SK-N-SH (cell line): ENCODE data around the gene SLC46A3.

Experiments used
- CTCF ChIP-seq: fragments of 200-600 bp; sonication (generic); IDR thresholded peaks from 2 replicates; pipeline ENCODE4 v1.6.1; 2017; ENCODE audit warnings: antibody characterized with exemption, mild to moderate bottlenecking, moderate library complexity
- EP300 ChIP-seq, 2 experiments: IDR thresholded peaks; 2 replicates each; pipeline versions ENCODE4 v1.4.0 to v1.6.1; 2012; ENCODE audit warnings: borderline replicate concordance in 1 of 2, low read depth in 1 of 2, low read length in 1 of 2
- EZH2phosphoT487 ChIP-seq: fragments of 200-600 bp; sonication (generic); IDR thresholded peaks from 2 replicates; pipeline ENCODE4 v1.6.1; 2017; ENCODE audit warnings: low read depth, mixed run types, mild to moderate bottlenecking, antibody characterized with exemption, moderate library complexity, borderline replicate concordance
- FOXM1 ChIP-seq: IDR thresholded peaks from 2 replicates; pipeline ENCODE4 v1.4.0; 2012; ENCODE audit warnings: low read depth, mild to moderate bottlenecking
- GABPA ChIP-seq: IDR thresholded peaks from 2 replicates; pipeline ENCODE4 v1.4.0; 2012; ENCODE audit warnings: low read depth, mild to moderate bottlenecking
- JUND ChIP-seq: IDR thresholded peaks from 2 replicates; pipeline ENCODE4 v1.4.0; 2012
- POLR2AphosphoS5 ChIP-seq: IDR thresholded peaks from 2 replicates; pipeline ENCODE4 v1.6.1; 2012; ENCODE audit warnings: low read depth, low read length
- SMC3 ChIP-seq: IDR thresholded peaks from 2 replicates; pipeline ENCODE4 v1.6.1; 2012; ENCODE audit warnings: low read depth, low read length, improper control_type of control experiment
- TAF1 ChIP-seq: IDR thresholded peaks from 2 replicates; pipeline ENCODE4 v1.6.1; 2012; ENCODE audit warnings: low read depth, mild to moderate bottlenecking, low read length, moderate library complexity, borderline replicate concordance

GRCh38 chr13:28741084-28741491 lies 22.3 kb upstream of the SLC46A3 start:
- TF ChIP-seq CTCF (no peak), POLR2AphosphoS5 (no peak), GABPA (no peak), EP300 (IDR thresholded peaks at IDR 0.05; ENCODE audit: borderline replicate concordance in 1 of 2, low read depth in 1 of 2, low read length in 1 of 2) (no peak), FOXM1 (no peak), JUND (no peak), EZH2phosphoT487 (no peak), TAF1 (no peak), SMC3 (no peak)
